Measurements from ENCODE around the gene KNDC1. TPM values are rescaled to one million over a fixed set of nuclear protein-coding genes. Genes with fewer than 3 reads are reported as not detected.
"Not testable (repeated sequence)": the region's sequence is repeated elsewhere in the genome, so short reads cannot be mapped to it uniquely, and the experiment has no call there.

KNDC1 gene
- polyA plus RNA-seq, 3 donors: 0.13 to 0.34 (median 0.28) TPM

DNA sequence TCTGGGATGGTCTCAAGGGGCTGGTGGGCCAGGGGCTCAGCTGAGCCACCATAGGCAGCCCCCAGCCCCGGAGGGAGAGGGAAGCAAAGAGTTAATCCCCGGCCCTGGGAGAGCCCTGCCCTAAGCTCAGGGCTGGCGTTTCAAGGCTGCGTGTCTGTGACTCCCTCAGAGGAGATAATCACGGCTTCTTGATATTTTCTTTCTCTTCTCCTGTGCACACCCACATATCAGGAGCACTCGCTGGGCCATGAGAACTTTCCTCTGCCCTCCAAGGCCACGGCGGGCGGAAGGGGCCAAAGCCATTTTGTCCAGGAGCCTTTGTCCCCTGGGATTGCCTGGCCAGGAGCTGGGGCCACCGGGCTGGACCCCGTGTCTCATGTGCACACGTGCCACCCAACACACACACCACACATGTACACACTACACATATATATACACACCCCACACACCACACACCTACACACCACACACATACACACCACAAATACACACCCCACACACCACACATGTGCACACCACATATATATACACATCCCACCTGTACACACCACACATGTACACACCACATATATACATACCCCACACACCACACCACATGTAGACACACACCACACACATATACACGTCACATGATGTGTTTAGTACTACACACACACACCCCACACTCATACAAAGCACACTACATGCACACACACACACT lies 94.6 kb downstream of the KNDC1 start:
- H3K27ac ChIP-seq (ENCODE audit: low read depth, low read length): no peak overlapping the region
- WGBS, 3 donors: 34 to 60% (median 54%) methylated on average over 13 of the region's 13 CpGs

DNA sequence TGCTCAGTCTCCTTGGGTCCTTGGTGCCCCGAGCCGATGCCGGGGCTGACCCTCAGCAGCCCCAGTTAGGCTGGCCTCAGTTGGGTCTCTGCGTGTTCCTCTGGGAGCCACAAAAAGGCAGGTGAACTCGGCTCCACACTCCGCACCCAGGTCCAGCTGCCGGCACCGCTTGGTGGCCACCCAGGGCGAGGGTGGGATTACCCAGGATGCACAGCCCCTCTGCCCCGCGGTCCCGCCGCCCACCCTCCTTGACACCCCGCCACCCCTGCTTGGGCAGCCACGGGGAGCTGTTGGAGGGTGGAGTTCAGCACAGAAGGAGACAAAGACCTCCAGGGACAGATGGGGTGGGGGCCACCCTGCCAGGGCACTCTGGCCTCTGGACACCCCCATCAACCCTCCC lies 95.3 kb downstream of the KNDC1 start:
- 89 to 91% (median 91%) methylated on average over 15 of the region's 15 CpGs for WGBS, 3 donors
- no peak overlapping the region for H3K27ac ChIP-seq (ENCODE audit: low read depth, low read length)

DNA sequence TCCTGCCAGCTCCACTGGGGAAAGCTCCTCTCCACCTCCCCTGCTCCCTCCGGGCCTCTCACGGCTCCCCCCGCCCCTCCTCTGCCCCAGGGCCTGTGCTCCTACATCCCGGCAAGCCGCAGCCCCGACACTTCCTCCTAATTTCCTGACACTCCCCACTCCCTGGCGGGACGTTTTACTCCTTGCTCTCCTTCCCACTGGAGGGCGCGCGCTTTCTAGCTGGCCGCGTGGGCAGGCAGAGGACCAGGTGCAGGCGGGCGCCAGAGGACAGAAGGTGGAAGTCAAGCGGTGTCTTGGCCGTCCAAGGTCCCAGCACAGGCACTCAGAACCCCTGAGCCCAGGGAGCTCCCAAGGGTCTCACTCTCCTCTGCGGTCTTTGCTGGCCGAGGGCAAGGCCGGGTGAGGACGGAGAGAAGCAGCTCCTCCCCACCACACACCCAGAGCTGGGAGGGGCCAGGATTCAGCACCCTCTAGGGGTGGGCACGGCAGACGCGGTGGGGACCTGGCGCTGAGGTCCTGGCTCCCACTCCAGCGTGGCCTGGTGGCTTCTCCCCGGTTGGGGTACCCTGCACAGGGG lies 97.6 kb downstream of the KNDC1 start:
- 1 to 7% (median 4%) methylated on average over 27 of the region's 27 CpGs for WGBS, 3 donors
- H3K27ac ChIP-seq (ENCODE audit: low read depth, low read length): no peak overlapping the region

DNA sequence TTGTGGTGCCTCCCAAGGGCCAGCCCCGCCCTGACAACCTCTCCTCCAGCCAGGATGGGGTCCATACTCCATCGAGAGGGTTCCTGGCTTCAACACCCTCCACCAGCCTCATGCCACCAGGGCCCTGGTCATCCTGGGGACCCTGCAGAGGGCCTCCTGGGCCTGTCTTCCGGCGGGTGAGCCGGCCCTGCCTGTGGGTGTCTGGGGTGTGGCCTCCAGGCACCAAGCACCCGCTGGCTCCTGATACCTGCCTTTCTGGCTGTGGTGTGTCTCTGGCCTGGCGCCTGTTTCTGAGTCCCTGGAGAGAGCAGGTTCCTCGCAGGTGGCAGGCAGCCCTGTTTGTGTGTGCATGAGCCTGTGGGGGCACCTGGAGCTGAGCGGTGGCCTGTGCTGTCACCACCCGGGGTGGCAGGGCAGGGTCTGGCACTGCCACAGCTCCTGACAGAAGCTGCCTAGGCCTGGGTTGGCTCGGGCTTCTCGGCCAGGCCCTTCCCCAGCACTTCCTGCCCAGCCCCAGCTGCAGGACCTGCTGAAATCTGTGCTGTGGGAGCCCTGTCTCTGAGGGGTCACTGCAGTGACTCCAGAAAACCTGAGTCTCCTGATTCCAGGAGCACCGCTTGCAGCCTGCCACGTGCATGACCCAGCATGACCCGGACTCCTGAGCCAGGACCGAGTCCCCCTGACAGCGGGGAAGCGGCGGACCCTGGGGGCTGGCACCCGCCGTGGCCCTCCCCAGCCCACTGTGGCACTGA lies 98.2 kb downstream of the KNDC1 start:
- WGBS, 3 donors: 40 to 47% (median 42%) methylated on average over 21 of the region's 21 CpGs
- H3K27ac ChIP-seq (ENCODE audit: low read depth, low read length): no peak overlapping the region

DNA sequence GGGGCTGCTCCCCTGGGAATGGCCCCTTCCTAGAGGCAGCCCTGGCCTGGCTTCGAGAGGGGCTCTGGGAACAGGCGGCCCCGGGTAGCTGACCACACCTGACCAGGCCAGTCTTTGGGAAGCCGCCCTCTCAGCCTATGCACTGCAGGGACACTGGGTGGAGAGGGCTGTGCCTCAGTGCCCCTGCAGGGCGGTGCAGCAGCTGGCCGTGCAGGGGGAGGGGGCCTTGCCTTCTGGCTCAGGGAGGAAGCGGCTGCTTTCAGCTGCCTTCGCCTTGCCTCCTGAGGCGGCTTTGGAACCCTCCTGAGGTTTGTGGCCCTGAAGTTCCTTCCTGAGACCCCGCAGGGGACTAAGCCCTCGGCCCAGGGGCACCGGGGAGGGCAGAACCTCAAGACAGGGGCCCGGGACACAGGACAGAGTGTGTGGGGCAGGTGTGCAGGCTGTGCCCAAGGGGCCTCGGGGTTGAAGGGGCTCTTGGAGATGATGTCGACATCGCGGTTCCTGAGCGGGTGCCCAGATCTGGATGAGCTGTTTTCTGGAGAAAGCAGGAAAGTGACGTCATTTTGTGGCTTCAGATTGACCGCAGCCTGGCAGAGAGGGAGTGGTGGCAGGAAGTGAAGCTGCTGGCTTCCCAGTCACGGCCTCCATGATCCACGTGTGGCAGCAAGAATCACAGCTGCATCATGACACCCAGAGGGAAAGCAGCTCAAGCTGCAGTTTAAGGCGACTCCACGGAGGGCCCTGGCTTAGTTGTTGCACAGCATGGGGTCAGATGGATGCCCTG lies 99.0 kb downstream of the KNDC1 start:
- no peak overlapping the region for H3K27ac ChIP-seq (ENCODE audit: low read depth, low read length)
- WGBS, 3 donors: 25 to 69% (median 34%) methylated on average over 24 of the region's 24 CpGs

DNA sequence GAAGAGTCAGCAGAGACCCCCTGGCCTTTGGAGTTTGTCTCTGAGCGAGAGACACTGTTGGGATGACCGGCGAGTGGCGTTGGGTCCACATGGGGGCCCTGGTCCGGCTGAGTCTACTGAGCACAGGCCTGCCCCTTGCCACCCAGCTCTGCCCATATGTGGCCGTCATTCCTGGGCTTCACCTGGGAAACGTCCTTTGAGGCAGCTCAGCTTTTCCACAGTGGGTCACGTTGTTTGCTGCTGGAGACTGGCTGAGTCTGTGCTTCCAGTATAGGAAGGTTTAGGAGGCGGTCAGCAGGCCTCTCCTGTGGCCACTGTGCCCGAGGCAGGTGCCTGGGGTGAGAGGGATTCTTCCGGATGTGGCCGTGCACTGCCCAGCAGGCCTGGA lies 99.6 kb downstream of the KNDC1 start:
- no peak overlapping the region for H3K27ac ChIP-seq (ENCODE audit: low read depth, low read length)
- 49 to 81% (median 52%) methylated on average over 12 of the region's 12 CpGs for WGBS, 3 donors

DNA sequence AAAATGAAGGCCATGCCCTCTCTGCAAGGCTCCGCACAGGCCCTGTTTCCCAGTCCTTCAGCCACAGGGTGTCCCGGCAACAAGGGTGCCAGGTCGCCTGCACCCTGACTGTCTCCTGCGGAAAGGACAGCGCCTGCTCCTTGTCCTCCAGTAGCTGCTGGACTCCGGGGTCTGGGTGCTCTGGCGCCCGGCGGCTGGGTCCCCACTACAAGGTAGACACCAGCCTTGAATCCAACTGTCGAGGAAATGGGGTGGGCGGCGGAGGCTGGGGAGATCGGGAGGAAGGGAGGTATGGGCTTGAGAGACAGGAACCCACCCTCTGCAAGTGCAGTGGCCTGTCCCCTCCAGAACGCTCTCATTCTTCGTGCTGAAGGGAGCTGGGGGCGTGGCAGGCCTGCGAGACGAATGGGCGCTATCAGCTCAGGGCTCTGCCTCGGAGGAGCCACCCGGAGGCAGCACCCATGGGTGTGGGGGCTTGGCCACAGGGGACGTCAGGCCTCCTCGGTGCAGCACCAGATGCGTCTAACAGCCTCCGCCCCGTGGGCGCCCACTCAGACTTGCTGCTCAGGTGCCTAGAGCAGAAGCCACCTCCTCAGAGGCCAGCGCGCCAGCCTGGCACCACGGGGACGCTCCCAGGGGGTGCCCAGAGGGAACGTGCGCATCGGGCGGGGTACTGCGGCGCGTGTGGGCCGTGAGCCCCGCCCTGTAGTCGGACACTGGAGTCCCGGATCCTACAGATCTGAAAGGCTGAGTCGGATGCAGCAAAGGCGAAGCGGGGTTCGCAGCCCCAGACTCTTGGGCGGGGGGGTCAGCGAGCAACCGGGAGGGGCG lies 101.1 kb downstream of the KNDC1 start:
- H3K27ac ChIP-seq (ENCODE audit: low read depth, low read length): peak overlapping the region; percentile 56
- 19 to 20% (median 19%) methylated on average over 44 to 50 of the region's 50 CpGs for WGBS, 3 donors

DNA sequence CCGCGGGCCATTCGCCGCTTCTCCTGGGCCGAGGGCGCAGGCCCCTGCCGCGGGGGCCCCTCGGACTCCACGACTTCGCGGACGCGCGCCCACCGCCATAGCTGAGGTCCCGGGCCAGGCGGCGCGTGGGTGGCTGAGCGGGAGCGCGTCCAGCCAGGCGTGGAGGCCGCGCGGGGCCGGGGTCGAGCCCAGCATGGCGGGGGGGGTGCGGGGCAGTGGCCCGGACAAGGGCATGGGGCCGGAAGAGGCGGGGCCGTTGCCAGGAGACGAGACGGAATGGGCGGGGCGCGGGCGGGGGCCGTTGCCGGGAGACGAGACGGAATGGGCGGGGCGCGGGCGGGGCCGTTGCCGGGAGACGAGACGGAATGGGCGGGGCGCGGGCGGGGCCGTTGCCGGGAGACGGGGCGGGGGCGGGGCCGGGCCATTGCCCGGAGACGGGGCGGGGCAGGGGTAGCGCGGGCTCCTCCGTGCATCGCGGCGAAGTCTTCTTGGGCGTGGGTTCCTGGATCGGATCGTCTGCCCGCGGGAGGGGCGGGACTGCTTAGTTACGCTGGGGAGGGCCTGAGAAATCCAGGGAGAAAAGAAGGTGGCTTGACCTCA lies 101.8 kb downstream of the KNDC1 start:
- 1 to 3% (median 1%) methylated on average over 11 to 77 of the region's 79 CpGs for WGBS, 3 donors
- peak overlapping the region; percentile 56 for H3K27ac ChIP-seq (ENCODE audit: low read depth, low read length)

DNA sequence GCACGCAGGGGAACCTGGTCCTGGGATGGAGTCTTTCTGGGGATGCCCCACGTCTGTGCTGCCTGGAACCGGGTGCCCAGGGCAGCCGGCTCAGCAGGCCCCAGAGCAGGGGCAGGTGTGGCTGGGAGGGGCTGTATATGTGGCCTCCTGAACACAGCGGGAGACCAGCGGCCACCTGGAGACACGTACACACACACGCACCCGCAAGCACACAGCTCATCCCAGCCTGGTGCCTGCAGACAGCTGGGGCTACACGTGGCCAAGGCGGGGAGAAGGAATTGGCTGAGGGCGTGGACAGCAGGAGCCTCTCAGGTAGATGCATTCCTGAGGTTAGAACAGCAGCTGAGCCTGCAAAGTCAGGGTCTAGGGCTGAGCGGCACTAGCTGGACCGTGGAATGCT lies 102.7 kb downstream of the KNDC1 start:
- WGBS, 3 donors: 87 to 89% (median 88%) methylated on average over 12 to 14 of the region's 14 CpGs
- no peak overlapping the region for H3K27ac ChIP-seq (ENCODE audit: low read depth, low read length)

DNA sequence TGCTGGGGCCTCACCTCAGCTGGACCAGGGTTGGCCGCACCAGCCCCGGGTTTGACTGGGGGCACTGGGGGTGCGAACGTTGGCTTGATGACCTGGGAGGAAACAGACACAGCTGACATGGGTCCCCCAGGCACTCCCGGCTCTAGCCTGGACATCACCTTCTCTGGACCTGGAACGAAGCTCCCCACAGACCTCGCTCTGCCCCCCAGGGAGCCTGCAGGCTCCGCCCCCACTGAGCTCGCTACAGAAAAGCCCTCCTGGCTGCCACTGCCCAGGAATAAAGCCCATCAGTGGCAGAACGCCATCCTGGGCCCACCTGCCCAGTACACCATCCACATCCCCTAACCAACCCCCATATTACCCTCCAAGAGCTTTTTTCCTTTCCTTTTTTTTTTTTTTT lies 103.7 kb downstream of the KNDC1 start:
- 88 to 91% (median 89%) methylated on average over 10 of the region's 10 CpGs for WGBS, 3 donors
- H3K27ac ChIP-seq (ENCODE audit: low read depth, low read length): no peak overlapping the region

DNA sequence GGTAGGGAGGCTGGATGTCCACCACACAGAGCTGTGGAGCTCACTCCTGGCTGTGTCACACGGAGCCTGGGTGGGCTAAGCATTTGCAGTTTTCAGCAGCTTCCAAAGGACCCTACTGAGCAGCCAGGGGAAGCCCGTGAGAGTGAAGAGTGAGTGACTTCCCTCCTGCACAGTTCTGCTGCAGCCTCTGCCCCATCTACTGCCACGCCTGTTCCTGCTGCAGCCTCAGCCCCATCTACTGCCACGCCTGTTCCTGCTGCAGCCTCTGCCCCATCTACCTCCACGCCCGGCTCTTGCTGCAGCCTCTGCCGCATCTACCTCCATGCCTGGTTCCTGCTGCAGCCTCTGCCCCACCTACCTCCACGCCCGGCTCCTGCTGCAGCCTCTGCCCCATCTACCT lies 104.4 kb downstream of the KNDC1 start:
- 60 to 83% (median 69%) methylated on average over 9 of the region's 9 CpGs for WGBS, 3 donors
- no peak overlapping the region for H3K27ac ChIP-seq (ENCODE audit: low read depth, low read length)

- 81 to 90% (median 88%) methylated on average over 10 of the region's 10 CpGs for WGBS, 3 donors
- not testable (repeated sequence) for H3K27ac ChIP-seq (ENCODE audit: low read depth, low read length)
Observed at GRCh38 chr10:133265052-133265451, 105.0 kb downstream of the KNDC1 start.

- no peak overlapping the region for H3K27ac ChIP-seq (ENCODE audit: low read depth, low read length)
- WGBS, 3 donors: 81 to 91% (median 86%) methylated on average over 20 to 21 of the region's 21 CpGs
Observed at GRCh38 chr10:133266056-133266795, 106.2 kb downstream of the KNDC1 start.

- no peak overlapping the region for H3K27ac ChIP-seq (ENCODE audit: low read depth, low read length)
- 77 to 91% (median 82%) methylated on average over 14 of the region's 14 CpGs for WGBS, 3 donors
Observed at GRCh38 chr10:133267293-133267692, 107.3 kb downstream of the KNDC1 start.

- H3K27ac ChIP-seq (ENCODE audit: low read depth, low read length): no peak overlapping the region
- 88 to 95% (median 89%) methylated on average over 20 to 22 of the region's 22 CpGs for WGBS, 3 donors
Observed at GRCh38 chr10:133267829-133268228, 107.8 kb downstream of the KNDC1 start.

- no peak overlapping the region for H3K27ac ChIP-seq (ENCODE audit: low read depth, low read length)
- 94 to 96% (median 95%) methylated on average over 19 to 22 of the region's 22 CpGs for WGBS, 3 donors
Observed at GRCh38 chr10:133268532-133268931, 108.5 kb downstream of the KNDC1 start.

DNA sequence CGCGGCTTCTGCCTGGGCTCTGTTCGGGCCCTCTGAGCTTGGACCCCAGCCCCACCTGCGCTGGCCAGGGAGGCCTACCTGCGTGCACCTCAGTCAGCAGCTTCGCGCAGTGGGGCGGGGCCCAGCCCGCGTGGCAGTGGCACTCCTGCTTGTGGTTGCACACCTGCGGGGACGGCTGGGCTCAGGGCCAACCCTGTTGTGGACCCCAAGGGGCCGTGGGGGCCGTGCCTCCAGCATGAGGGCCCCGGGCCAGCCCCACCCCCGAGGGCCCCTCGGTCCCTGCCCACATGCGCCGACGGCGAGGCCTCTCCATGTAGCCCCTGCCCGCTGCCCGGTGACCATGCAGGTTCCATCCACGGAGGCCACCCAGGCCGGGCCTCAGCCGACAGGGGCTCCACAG lies 109.3 kb downstream of the KNDC1 start:
- WGBS, 3 donors: 90 to 91% (median 91%) methylated on average over 21 to 26 of the region's 26 CpGs
- no peak overlapping the region for H3K27ac ChIP-seq (ENCODE audit: low read depth, low read length)

All from adipose tissue (tissue), 3 donors.